Left lung (tissue), 10 donors: ENCODE data around the gene B3GNT3. TPM values are rescaled to one million over a fixed set of nuclear protein-coding genes. Genes with fewer than 3 reads are reported as not detected.

Experiments
- ATAC-seq: fragments of 200-7000 bp; cut with Tn5 transposase; one replicate; pipeline ENCODE4 v1.9.1; 2020; ENCODE audit warnings: moderate library complexity
- DNase-seq, 4 donors: peaks; one replicate each; pipeline ENCODE4 v3.0.0-alpha.2; 2013 to 2020
- H3K27ac ChIP-seq, 2 donors: fragments of 200-600 bp; sonication (generic) in 1 of 2; one replicate each; pipeline versions ENCODE4 v1.5.0 to v1.8.0; 2020 to 2021
- H3K27me3 ChIP-seq, 2 donors: fragments of 200-600 bp; sonication (generic) in 1 of 2; one replicate each; pipeline versions ENCODE4 v1.5.0 to v1.8.0; 2020 to 2021
- H3K36me3 ChIP-seq, 2 donors: fragments of 200-600 bp; sonication (generic) in 1 of 2; one replicate each; pipeline versions ENCODE4 v1.5.0 to v1.8.0; 2020 to 2021
- H3K4me1 ChIP-seq, 2 donors: fragments of 200-600 bp; one replicate each; pipeline ENCODE4 v1.8.0; 2021
- H3K4me3 ChIP-seq, 2 donors: fragments of 200-600 bp; sonication (generic) in 1 of 2; one replicate each; pipeline versions ENCODE4 v1.5.0 to v1.8.0; 2020 to 2021; ENCODE audit warnings: mild to moderate bottlenecking in 1 of 2
- H3K9me3 ChIP-seq, 2 donors: fragments of 200-600 bp; sonication (generic) in 1 of 2; one replicate each; pipeline versions ENCODE4 v1.5.0 to v1.8.0; 2020 to 2021
- CTCF ChIP-seq, 2 donors: fragments of 200-600 bp; sonication (generic) in 1 of 2; IDR thresholded peaks; one replicate each; pipeline versions ENCODE4 v1.5.0 to v1.8.0; 2021; ENCODE audit warnings: antibody characterized with exemption in 2 of 2
- intact Hi-C, 2 donors: fragments of 100-400 bp; cut with DNase I; formaldehyde crosslinking; loops; one replicate each; pipeline versions ENCODE4 v1.11.2 to v1.14.2; 2022
- polyA plus RNA-seq, 6 donors: library from polyadenylated mRNA; unstranded; fragments of 120-200 nt; gene quantifications; one replicate each; pipeline ENCODE4 v1.2.1, GENCODE V29; 2013; ENCODE audit not compliant: insufficient read length in 6 of 6
- total RNA-seq, 2 donors: library from RNA; stranded (reverse); fragmentation: NEBNext Ultra II Directional; extraction: Animal tissue kit (Norgen Biotek cat#: 25700); gene quantifications; one replicate each; pipeline ENCODE4 v1.2.1, GENCODE V29; 2021
- donor health status: DM: no; HTN: yes; CAD: no.
- donor health status: DM: no; HTN: no; CAD: no.

B3GNT3 gene
- total and polyA plus RNA-seq, 8 donors = 0.12 to 5.2 (median 1.1) TPM; not detected in 4

DNA sequence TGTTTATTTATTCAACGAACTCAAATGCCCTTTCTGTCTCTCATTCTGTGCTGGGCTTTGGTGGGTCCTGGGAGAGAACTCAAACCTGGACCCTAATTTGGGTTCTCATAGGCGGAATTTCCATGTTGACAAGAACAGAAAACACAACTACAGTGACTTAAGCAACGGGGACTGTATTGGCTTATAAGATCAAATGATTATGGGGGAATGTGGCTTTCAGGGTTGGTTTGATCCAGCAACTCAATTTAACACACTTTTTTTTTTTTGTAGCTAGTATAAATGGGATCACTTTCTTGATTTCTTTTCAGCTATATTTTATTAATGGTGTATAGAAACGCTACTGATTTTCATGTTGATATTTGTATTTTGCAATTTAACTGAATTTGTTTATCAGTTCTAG, 33.8 kb upstream of the B3GNT3 start:
- H3K27ac ChIP-seq = no peak overlapping the region
- H3K9me3 ChIP-seq = no peaks in the 10 kb centered on the region
- no peak for TF ChIP-seq CTCF (IDR thresholded peaks at IDR 0.05)
- intact Hi-C loops = no loop called here
- peaks cover 0 to 7% of the 10 kb centered on the region in 2 donors for H3K27me3 ChIP-seq
- H3K4me1 ChIP-seq = peaks cover 0 to 15% of the 10 kb centered on the region in 2 donors
- no peaks in the 10 kb centered on the region for H3K36me3 ChIP-seq
- ATAC-seq (no peak), DNase-seq (no peak)
- H3K4me3 ChIP-seq = no peak overlapping the region

DNA sequence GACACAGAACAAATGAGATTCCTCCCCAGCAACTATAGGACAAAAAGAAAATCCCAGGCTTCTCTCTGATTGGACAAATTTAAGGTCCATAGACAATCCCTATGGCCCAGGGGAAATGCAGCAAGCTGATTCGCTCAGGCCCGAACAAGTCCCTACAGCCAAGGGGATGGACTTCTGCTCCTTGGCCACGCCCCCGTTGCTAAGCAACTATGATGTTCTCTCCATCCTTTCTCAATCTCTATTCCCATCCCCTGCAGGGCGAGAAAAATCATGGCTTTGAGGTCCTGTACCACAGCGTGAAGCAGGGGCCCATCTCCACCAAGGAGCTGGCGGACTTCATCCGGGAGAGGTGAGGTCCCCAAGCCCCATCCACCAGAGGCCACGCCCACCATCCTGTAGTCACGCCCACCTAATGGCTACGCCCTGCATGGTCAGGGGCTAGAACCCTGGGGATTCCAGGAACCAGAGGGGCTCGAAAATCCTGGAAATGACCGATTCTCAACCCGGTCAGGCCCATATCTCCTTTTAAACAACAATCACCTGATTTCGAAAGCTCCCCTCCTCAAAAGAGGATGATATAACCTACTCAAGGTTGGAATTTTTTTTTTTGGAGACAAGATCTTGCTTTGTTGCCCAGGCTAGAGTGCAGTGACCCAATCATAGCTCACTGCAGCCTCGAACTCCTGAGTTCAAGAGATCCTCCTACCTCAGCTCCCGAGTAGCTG, 32.3 kb upstream of the B3GNT3 start:
- Histone ChIP-seq H3K4me3 (no peak overlapping the region), H3K9me3 (no peaks in the 10 kb centered on the region), H3K4me1 (peaks cover 0 to 23% of the 10 kb centered on the region in 2 donors), H3K27ac (no peak overlapping the region), H3K27me3 (peaks cover 0 to 7% of the 10 kb centered on the region in 2 donors), H3K36me3 (peaks cover 0 to 6% of the 10 kb centered on the region in 2 donors)
- intact Hi-C loops = no loop called here
- ATAC-seq (no peak), DNase-seq (no peak)
- TF ChIP-seq CTCF (IDR thresholded peaks at IDR 0.05) = no peak

- no peaks in the 10 kb centered on the region for H3K9me3 ChIP-seq
- ATAC-seq (no peak), DNase-seq (no peak)
- H3K4me3 ChIP-seq = no peak overlapping the region
- no peak for TF ChIP-seq CTCF (IDR thresholded peaks at IDR 0.05)
- H3K27me3 ChIP-seq = peaks cover 0 to 7% of the 10 kb centered on the region in 2 donors
- peaks cover 0 to 23% of the 10 kb centered on the region in 2 donors for H3K4me1 ChIP-seq
- H3K27ac ChIP-seq = peak overlapping the region in 1 of 2 donors; percentile 83
- intact Hi-C loops = no loop called here
- H3K36me3 ChIP-seq = peaks cover 0 to 6% of the 10 kb centered on the region in 2 donors
Measured at GRCh38 chr19:17764348-17764747, 30.6 kb upstream of the B3GNT3 start.

DNA sequence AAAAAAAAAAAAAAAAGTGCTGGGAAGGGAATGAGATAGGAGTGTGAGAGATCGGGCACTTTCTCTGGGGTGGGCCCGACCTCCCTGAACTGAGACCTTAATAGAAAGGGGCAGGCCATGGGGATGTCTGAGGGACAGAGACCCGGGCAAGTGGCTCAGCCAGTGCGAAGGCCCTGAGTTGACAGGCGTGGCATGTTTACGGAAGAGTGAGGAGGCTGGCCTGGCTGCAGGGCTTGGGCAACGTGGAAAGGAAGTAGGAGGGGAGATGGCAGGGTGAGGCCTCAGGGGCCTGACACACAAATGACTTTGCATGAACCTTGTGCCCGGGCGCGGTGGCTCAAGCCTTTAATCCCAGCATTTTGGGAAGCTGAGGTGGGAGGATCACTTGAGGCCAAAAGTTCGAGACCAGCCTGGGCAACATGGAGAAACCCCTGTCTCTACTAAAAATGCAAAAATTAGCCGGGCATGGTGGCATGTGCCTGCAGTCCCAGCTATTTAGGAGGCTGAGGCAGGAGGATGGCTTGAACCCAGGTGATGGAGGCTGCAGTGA, 29.8 kb upstream of the B3GNT3 start:
- intact Hi-C loops = loop anchor here in 1 of 2 donors (5.0 kb wide), 1 partner anchor 63 kb away; no protein-coding TSS in a partner anchor
- TF ChIP-seq CTCF (IDR thresholded peaks at IDR 0.05) = no peak
- DNase-seq = peak in 2 of 4 donors; percentile 87 to 93
- Histone ChIP-seq H3K27me3 (peaks cover 0 to 7% of the 10 kb centered on the region in 2 donors), H3K27ac (peak overlapping the region in 1 of 2 donors; percentile 83), H3K4me1 (peaks cover 0 to 23% of the 10 kb centered on the region in 2 donors), H3K9me3 (no peaks in the 10 kb centered on the region), H3K36me3 (peaks cover 0 to 6% of the 10 kb centered on the region in 2 donors), H3K4me3 (no peak overlapping the region)
- ATAC-seq = peak; percentile 83

- intact Hi-C loops = loop anchor here in 1 of 2 donors (5.0 kb wide), 1 partner anchor 64 kb away; no protein-coding TSS in a partner anchor
- peak; percentile 70 to 84 for TF ChIP-seq CTCF (IDR thresholded peaks at IDR 0.05)
- Histone ChIP-seq H3K27me3 (peaks cover 0 to 7% of the 10 kb centered on the region in 2 donors), H3K27ac (no peak overlapping the region), H3K4me1 (peaks cover 0 to 23% of the 10 kb centered on the region in 2 donors), H3K36me3 (peaks cover 0 to 18% of the 10 kb centered on the region in 2 donors), H3K9me3 (no peaks in the 10 kb centered on the region), H3K4me3 (peak overlapping the region in 1 of 2 donors; percentile 9)
- DNase-seq (peak; percentile 28 to 95 (median 78)), ATAC-seq (peak; percentile 94)
Measured at GRCh38 chr19:17766543-17767131, 28.3 kb upstream of the B3GNT3 start.
